HUES48 (cell line): ENCODE measurements around the gene CFAP99.

Experiments used
- H3K27ac ChIP-seq: one replicate; pipeline ENCODE4 v1.7.0; 2013; ENCODE audit warnings: low read depth, low read length, inconsistent platforms
- H3K27me3 ChIP-seq: 2 replicates; pipeline ENCODE4 v1.6.1; 2013; ENCODE audit warnings: mild to moderate bottlenecking, low read length; ENCODE audit not compliant: control insufficient read depth, insufficient read depth
- H3K36me3 ChIP-seq: 2 replicates; pipeline ENCODE4 v1.6.1; 2013; ENCODE audit warnings: low read length; ENCODE audit not compliant: control insufficient read depth, insufficient read depth
- H3K4me1 ChIP-seq: 2 replicates; pipeline ENCODE4 v1.6.1; 2013; ENCODE audit warnings: mild to moderate bottlenecking, low read length; ENCODE audit not compliant: control insufficient read depth, insufficient read depth
- H3K4me3 ChIP-seq: 2 replicates; pipeline ENCODE4 v1.5.1; 2013; ENCODE audit warnings: mild to moderate bottlenecking, low read depth, low read length
- H3K9ac ChIP-seq: 2 replicates; pipeline ENCODE4 v1.6.1; 2013; ENCODE audit warnings: mild to moderate bottlenecking, low read depth, low read length, moderate library complexity
- H3K9me3 ChIP-seq: 2 replicates; pipeline ENCODE4 v1.6.1; 2013; ENCODE audit warnings: low read length; ENCODE audit not compliant: control insufficient read depth, insufficient read depth

The CFAP99 gene

DNA sequence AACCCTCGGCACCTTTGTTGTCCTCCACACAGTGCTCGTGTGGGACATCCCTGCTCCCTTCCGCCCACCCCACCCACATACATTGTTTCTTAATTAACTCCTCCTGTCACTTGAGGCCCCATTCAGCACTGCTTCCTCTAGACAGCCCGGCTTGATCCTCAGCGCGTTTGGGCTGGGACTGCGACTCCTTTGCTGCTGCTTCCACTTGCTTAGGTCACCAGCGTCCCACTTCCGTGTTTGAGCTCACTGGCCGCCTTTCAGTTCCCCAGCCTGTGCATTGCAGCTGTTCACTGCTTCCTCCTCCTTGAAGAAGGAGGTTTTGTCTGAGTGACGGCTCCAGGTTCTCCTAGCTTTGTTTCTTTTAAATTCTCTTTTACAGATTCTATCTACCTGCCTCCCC lies 66.2 kb downstream of the CFAP99 start:
- H3K4me3 ChIP-seq, result no peak overlapping the region
- peaks cover 23% of the 10 kb centered on the region for H3K4me1 ChIP-seq
- no peaks in the 10 kb centered on the region for H3K9me3 ChIP-seq
- H3K36me3 ChIP-seq, result peaks cover 15% of the 10 kb centered on the region
- no peaks in the 10 kb centered on the region for H3K27me3 ChIP-seq
- no peak overlapping the region for H3K9ac ChIP-seq
- H3K27ac ChIP-seq, result no peak overlapping the region

DNA sequence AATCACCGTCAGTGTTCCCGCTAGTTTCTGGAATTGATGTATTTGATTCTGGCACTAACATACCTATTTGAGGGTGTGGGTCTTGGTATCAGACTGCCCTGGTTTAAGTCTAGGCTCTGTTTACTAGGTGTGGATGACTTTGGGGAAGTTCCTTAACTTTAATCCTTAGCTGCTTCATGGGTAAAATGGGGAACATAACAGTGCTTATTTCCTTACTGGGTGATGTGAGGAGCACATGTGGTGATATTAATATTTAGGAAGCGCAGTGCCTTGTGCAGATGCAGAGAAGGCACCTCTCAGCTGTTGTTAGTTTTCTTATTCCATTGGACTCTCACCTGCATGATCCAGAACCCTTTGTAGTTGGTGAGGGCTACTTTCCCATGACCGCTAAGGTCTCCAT lies 67.2 kb downstream of the CFAP99 start:
- Histone ChIP-seq H3K9me3 (no peaks in the 10 kb centered on the region), H3K27me3 (no peaks in the 10 kb centered on the region), H3K36me3 (peaks cover 24% of the 10 kb centered on the region), H3K27ac (no peak overlapping the region), H3K4me1 (peaks cover 23% of the 10 kb centered on the region), H3K9ac (no peak overlapping the region), H3K4me3 (no peak overlapping the region)

DNA sequence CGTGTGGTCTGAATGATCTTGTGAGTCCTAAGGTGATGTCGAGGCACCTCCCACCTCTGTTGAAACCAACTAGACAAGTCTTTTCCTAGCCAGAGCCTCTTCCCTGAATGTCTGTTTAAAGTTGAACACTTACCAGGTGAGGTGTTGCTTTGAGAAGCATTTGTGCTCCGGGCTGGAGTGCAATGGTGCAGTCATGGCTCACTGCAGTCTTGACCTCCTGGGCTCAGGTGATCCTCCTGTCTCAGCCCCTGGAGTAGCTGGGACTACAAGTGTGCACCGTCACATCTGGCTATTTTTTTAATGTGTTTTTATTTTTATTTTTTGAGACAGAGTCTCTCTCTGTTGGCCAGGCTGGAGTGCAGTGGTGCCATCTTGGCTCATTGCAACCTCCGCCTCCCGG lies 68.2 kb downstream of the CFAP99 start:
- Histone ChIP-seq H3K4me3 (no peak overlapping the region), H3K27me3 (no peaks in the 10 kb centered on the region), H3K36me3 (peaks cover 32% of the 10 kb centered on the region), H3K9ac (no peak overlapping the region), H3K27ac (no peak overlapping the region), H3K9me3 (no peaks in the 10 kb centered on the region), H3K4me1 (peaks cover 20% of the 10 kb centered on the region)

DNA sequence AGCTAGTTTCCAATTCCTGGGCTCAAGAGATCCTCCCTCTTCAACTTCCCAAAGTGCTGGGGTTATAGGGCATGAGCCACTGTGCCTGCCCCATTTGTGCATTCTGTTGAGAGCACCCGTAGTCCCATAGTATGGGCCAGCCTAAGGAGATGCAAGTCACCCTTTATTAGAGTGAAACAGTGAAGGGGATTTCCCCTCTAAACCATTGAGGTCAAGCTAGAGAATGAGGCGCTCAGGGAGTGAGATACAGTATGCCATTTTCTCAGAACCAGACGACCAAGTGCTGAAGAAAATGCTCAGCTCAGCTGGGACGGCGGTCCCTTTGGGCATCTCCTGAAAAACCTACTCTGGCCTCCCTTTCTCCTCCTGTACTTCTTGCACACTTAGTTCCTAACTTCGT lies 68.9 kb downstream of the CFAP99 start:
- Histone ChIP-seq H3K9me3 (no peaks in the 10 kb centered on the region), H3K27ac (no peak overlapping the region), H3K4me1 (peaks cover 14% of the 10 kb centered on the region; the same call in 1 of the 2 replicates), H3K9ac (no peak overlapping the region), H3K36me3 (peaks cover 38% of the 10 kb centered on the region), H3K4me3 (no peak overlapping the region), H3K27me3 (no peaks in the 10 kb centered on the region)

DNA sequence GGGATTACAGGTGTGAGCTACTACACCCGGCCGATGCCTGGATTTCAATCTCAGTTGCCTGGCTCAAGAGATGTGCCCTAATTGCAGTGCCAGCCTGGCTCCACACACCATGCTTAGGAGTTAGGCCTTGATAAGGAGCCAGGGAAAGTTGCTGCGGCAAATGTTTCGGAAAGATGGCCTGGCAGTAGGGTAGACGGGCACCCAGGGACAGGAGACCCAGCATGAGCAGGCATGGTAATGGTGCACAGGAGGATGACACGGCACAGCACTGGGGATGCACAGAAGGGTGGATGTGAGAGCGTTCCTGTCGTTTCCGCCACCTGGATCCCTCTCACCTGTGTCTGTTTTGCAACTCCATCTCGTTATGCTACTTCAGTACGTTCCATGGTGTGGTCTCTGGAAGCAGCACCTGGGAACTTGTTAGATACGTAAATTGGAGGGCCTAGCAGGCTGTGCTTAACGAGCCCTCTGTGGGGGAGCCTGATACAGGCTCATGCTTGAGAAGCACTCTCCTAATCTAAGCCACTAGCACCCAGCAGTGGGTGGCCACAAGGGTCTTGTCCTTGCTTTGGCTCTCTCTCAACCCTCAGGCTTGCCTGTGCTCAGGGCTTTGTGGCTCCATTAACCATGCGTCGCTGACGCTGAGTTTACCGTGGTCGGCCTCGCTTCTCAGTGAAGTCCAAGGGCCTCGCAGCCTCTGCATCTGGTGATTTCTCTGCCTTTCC lies 70.5 kb downstream of the CFAP99 start:
- Histone ChIP-seq H3K9me3 (no peaks in the 10 kb centered on the region), H3K27me3 (no peaks in the 10 kb centered on the region), H3K9ac (no peak overlapping the region), H3K4me1 (peaks cover 13% of the 10 kb centered on the region; the same call in 1 of the 2 replicates), H3K27ac (no peak overlapping the region), H3K4me3 (no peak overlapping the region), H3K36me3 (peaks cover 49% of the 10 kb centered on the region)

DNA sequence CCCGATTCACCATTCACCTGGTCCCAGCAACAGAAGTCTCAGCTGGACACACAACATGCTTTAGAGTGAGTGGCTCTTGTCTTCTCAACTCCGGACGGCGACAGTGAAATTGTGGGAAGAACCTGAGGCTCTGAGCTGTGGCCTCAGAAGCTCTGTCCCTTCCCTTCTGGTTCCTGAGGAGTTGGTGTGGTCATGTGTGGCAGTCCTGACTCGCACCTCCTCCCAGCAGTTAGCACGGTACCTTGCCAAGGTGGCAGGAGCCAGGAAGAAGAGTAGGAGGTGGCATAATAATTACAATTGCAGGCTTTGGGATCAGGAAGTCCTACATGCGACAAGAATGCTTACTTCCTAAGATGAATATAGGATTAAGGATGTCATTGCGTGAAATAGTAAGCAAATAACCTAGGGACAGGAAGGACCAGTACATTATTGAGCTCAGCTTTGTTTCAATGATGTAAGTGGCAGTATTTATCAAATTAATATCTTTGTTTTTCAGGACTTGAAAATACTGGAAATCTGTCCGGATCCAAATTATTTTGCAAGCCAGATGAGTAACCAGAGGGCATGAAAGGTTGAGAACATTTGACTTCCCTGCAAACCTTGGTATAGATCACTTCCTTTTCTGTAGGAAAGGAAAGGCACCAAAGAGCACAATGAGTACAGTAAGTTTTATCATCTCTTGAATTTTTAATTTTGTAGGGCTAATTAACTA lies 71.2 kb downstream of the CFAP99 start:
- Histone ChIP-seq H3K36me3 (peaks cover 55% of the 10 kb centered on the region), H3K27me3 (no peaks in the 10 kb centered on the region), H3K9ac (no peak overlapping the region), H3K27ac (no peak overlapping the region), H3K9me3 (no peaks in the 10 kb centered on the region), H3K4me3 (no peak overlapping the region), H3K4me1 (0 out of 2 replicates have a peak, but pooled peaks cover 8% of the 10 kb centered on the region)

DNA sequence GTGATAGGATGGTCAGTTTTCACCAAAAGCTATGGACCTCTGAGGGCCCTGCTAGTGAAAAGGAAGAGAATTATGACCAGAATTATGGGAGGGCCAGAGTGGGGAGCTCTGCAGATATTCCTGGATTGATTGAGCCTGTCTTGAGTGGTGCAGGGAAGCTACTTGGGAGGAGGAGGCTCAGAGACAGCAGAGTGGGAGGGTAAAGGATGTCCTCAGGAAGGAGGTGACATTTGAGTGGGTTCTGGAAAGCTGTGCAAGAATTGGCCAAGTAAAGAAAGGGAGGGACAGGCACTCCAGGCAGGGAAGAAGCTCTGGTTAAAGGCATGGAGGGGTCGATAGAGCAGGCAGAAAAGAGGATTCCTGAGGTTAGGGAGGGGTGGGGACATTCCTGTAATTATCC lies 74.2 kb downstream of the CFAP99 start:
- Histone ChIP-seq H3K9ac (no peak overlapping the region), H3K4me3 (no peak overlapping the region), H3K9me3 (no peaks in the 10 kb centered on the region), H3K4me1 (0 out of 2 replicates have a peak, but pooled peaks cover 4% of the 10 kb centered on the region), H3K27ac (no peak overlapping the region), H3K36me3 (peaks cover 82% of the 10 kb centered on the region), H3K27me3 (no peaks in the 10 kb centered on the region)

DNA sequence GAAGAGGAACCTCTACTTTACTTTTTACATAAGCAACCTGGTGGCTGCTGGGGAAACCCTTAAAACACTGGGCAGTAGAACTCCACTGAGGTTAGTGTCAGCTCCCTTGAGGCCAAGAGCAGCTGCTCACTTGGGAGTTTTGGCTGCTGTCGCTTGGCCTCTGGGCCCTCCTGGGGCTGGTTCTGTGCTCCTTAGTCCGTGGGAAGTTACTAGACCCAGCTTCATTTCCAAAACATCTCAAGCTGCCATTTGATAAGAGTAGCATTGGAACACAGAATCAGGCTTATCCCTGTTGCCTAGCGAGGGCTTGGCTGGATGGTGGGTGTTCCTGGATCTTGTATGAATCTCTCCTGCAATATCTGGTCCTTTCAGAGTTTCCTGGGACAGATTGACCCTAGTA lies 76.2 kb downstream of the CFAP99 start:
- H3K36me3 ChIP-seq, result peaks cover 85% of the 10 kb centered on the region
- H3K27ac ChIP-seq, result no peak overlapping the region
- H3K4me3 ChIP-seq, result no peak overlapping the region

DNA sequence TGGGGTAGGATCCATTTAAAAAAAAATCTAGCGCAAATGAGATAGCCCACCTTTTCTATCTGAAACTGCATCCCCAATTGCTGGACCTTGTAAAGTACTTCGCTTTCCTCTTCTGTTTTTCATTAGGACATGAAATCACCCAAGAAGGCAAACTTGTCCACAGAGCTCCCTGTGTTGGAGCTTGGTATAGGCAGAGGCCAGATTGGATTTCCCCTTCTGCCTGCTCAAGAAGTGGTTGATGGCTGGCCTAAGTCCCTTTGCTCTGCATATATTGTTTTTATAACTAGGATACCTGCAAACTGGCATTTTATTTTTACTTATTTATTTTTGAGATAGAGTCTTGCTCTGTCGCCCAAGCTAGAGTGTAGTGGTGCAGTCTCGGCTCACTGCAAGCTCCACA lies 78.6 kb downstream of the CFAP99 start:
- no peak overlapping the region for H3K4me3 ChIP-seq
- no peak overlapping the region for H3K9ac ChIP-seq
- H3K36me3 ChIP-seq, result peaks cover 88% of the 10 kb centered on the region
- no peaks in the 10 kb centered on the region for H3K4me1 ChIP-seq
- no peaks in the 10 kb centered on the region for H3K27me3 ChIP-seq
- H3K27ac ChIP-seq, result no peak overlapping the region
- H3K9me3 ChIP-seq, result no peaks in the 10 kb centered on the region

More for the DNA sequence above, 76.2 kb downstream of the CFAP99 start:
- Histone ChIP-seq H3K9ac (no peak overlapping the region), H3K9me3 (no peaks in the 10 kb centered on the region), H3K27me3 (no peaks in the 10 kb centered on the region), H3K4me1 (no peaks in the 10 kb centered on the region)

DNA sequence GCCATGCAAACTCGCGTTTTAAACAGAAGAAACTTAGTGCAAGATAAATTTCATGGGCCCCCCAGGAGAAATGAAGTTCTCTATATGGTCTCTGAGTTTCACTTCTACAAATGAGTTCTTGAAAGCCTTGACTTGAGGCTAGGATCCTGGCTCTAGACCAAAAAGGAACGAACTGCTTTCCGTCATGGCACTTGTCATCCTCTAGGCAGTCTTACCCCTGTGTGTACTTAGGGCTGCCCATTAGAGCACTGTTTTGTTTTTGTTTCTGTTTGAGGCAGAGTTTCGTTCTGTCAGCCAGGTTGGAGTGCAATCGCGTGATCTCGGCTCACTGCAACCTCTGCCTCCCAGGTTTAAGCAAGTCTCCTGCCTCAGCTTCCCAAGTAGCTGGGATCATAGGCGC lies 79.2 kb downstream of the CFAP99 start:
- Histone ChIP-seq H3K36me3 (peaks cover 84% of the 10 kb centered on the region), H3K27ac (no peak overlapping the region)

DNA sequence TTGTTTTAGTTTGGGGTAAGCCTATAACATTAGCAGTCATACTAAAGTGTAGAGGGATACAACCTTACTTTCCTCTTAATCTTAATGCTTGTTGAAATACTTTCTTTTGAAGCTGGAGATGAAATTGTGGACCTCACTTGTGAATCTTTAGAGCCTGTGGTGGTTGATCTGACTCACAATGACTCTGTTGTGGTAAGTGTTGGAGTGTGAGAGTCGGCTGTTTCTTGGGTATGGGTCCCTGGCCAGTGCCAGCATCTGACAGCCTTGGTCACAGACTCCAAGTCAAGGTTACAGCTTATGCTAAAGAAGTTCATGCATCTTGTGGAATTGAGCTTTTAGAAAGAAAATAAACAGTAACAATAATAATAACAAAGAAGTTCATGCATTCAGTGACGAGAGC lies 81.8 kb downstream of the CFAP99 start:
- H3K36me3 ChIP-seq, result peaks cover 79% of the 10 kb centered on the region

More for the DNA sequence above, 79.2 kb downstream of the CFAP99 start:
- H3K27me3 ChIP-seq, result no peaks in the 10 kb centered on the region
- no peaks in the 10 kb centered on the region for H3K9me3 ChIP-seq
- H3K4me1 ChIP-seq, result no peaks in the 10 kb centered on the region
- H3K9ac ChIP-seq, result no peak overlapping the region
- no peak overlapping the region for H3K4me3 ChIP-seq

More for the DNA sequence above, 81.8 kb downstream of the CFAP99 start:
- Histone ChIP-seq H3K9me3 (no peaks in the 10 kb centered on the region), H3K27ac (no peak overlapping the region), H3K9ac (no peak overlapping the region), H3K4me1 (no peaks in the 10 kb centered on the region), H3K27me3 (no peaks in the 10 kb centered on the region), H3K4me3 (no peak overlapping the region)
